Gastrocnemius medialis (tissue), 4 donors: ENCODE measurements around the gene PRKN. TPM values are rescaled to one million over a fixed set of nuclear protein-coding genes. Genes with fewer than 3 reads are reported as not detected.

Experiments
- ATAC-seq, 2 donors: fragments of 150-250 bp; one replicate each; pipeline ENCODE4 v1.9.1; 2016
- DNase-seq, 2 donors: peaks; one replicate each; pipeline ENCODE4 v3.0.0-alpha.2; 2019
- H3K27ac ChIP-seq, 4 donors: fragments of 200-600 bp; sonication (generic); 1 replicate in 1 of 4; 2 replicates in 3 of 4; pipeline ENCODE4 v1.5.1; 2016 to 2018; ENCODE audit warnings: mild to moderate bottlenecking in 2 of 4, moderate library complexity in 1 of 4
- H3K27me3 ChIP-seq, 3 donors: fragments of 200-600 bp; sonication (generic) in 2 of 3; 1 replicate in 1 of 3; 2 replicates in 2 of 3; pipeline versions ENCODE4 v1.5.1 to v1.6.0; 2016 to 2019; ENCODE audit warnings: mild to moderate bottlenecking in 1 of 3, moderate library complexity in 1 of 3
- H3K36me3 ChIP-seq, 2 donors: fragments of 200-600 bp; sonication (generic) in 1 of 2; one replicate each; pipeline ENCODE4 v1.5.1; 2017 to 2018
- H3K4me1 ChIP-seq, 2 donors: fragments of 200-600 bp; sonication (generic) in 1 of 2; one replicate each; pipeline ENCODE4 v1.5.1; 2016 to 2017; ENCODE audit warnings: mild to moderate bottlenecking in 2 of 2
- H3K4me3 ChIP-seq, 4 donors: fragments of 200-600 bp; sonication (generic) in 3 of 4; 1 replicate in 1 of 4; 2 replicates in 3 of 4; pipeline ENCODE4 v1.5.1; 2016 to 2019; ENCODE audit warnings: mild to moderate bottlenecking in 2 of 4
- H3K9me3 ChIP-seq, 3 donors: fragments of 200-600 bp; sonication (generic) in 2 of 3; 1 replicate in 1 of 3; 2 replicates in 2 of 3; pipeline ENCODE4 v1.5.1; 2016 to 2019
- CTCF ChIP-seq, 5 experiments: fragments of 450-650 bp in 3 of 5; fragments of 200-600 bp in 2 of 5; sonication (generic) in 2 of 5; IDR thresholded peaks in 4 of 5; conservative IDR thresholded peaks in 1 of 5; 1 replicate in 4 of 5; 2 replicates in 1 of 5; pipeline ENCODE4 v1.5.1; 2016 to 2019; ENCODE audit warnings: antibody characterized with exemption in 5 of 5, mild to moderate bottlenecking in 3 of 5, moderate library complexity in 3 of 5
- POLR2A ChIP-seq, 2 donors: fragments of 450-650 bp; IDR thresholded peaks; one replicate each; pipeline ENCODE4 v1.6.1; 2017; ENCODE audit warnings: antibody characterized with exemption in 2 of 2, mild to moderate bottlenecking in 2 of 2, moderate library complexity in 2 of 2
- in situ Hi-C, 4 donors: fragments of 200-750 bp; cut with MboI; loops; one replicate each; pipeline versions ENCODE4 v1.15.0 to v1.8.0; 2017; ENCODE audit warnings: low sequenced_read_pairs in 4 of 4
- intact Hi-C: fragments of 100-400 bp; cut with DNase I; formaldehyde crosslinking; loops from one replicate; pipeline ENCODE4 v1.15.1; 2023; ENCODE audit warnings: low total_unique reads
- total RNA-seq, 4 donors: library from RNA; depleted of rRNA; stranded (reverse); fragments of >200 nt; gene quantifications; one replicate each; pipeline versions ENCODE4 v1.1.0 to v1.2.3, GENCODE V29; 2016

PRKN gene
- total RNA-seq, 4 donors from 2014 or later = 8.4 to 21.6 (median 13.7) TPM

- intact Hi-C loops = no loop called here
- in situ Hi-C loops = no loop called here
- Histone ChIP-seq H3K36me3 (no peaks in the 10 kb centered on the region), H3K4me3 (no peak overlapping the region), H3K27me3 (no peaks in the 10 kb centered on the region), H3K4me1 (no peaks in the 10 kb centered on the region), H3K27ac (no peak overlapping the region), H3K9me3 (no peaks in the 10 kb centered on the region)
- no peak for TF ChIP-seq CTCF (IDR thresholded peaks at IDR 0.05 in 4 of 5, conservative IDR thresholded peaks at IDR 0.05 in 1 of 5)
- TF ChIP-seq POLR2A (IDR thresholded peaks at IDR 0.05) = no peak
- no peak for DNase-seq
- ATAC-seq = no peak
These were observed 43.4 kb upstream of the PRKN start for GRCh38 chr6:162770955-162771354.

GRCh38 chr6:162770136-162770535 lies 42.6 kb upstream of the PRKN start:
- in situ Hi-C loops (no loop called here), intact Hi-C loops (no loop called here)
- Histone ChIP-seq H3K27ac (no peak overlapping the region), H3K4me3 (no peak overlapping the region), H3K27me3 (no peaks in the 10 kb centered on the region), H3K4me1 (no peaks in the 10 kb centered on the region), H3K9me3 (no peaks in the 10 kb centered on the region), H3K36me3 (no peaks in the 10 kb centered on the region)
- TF ChIP-seq POLR2A (IDR thresholded peaks at IDR 0.05) (no peak), CTCF (IDR thresholded peaks at IDR 0.05 in 4 of 5, conservative IDR thresholded peaks at IDR 0.05 in 1 of 5) (no peak)
- DNase-seq = no peak
- no peak for ATAC-seq

GRCh38 chr6:162753775-162754174 lies 26.2 kb upstream of the PRKN start:
- H3K4me3 ChIP-seq = no peak overlapping the region
- no peak overlapping the region for H3K27ac ChIP-seq
- in situ Hi-C loops = no loop called here
- TF ChIP-seq CTCF (IDR thresholded peaks at IDR 0.05 in 4 of 5, conservative IDR thresholded peaks at IDR 0.05 in 1 of 5) (no peak), POLR2A (IDR thresholded peaks at IDR 0.05) (no peak)
- intact Hi-C loops = no loop called here
- ATAC-seq = no peak
- no peaks in the 10 kb centered on the region for H3K27me3 ChIP-seq
- H3K9me3 ChIP-seq = no peaks in the 10 kb centered on the region
- H3K36me3 ChIP-seq = no peaks in the 10 kb centered on the region
- DNase-seq = no peak
- H3K4me1 ChIP-seq = no peaks in the 10 kb centered on the region

GRCh38 chr6:162751211-162751859 lies 23.8 kb upstream of the PRKN start:
- intact Hi-C loops (no loop called here), in situ Hi-C loops (no loop called here)
- Histone ChIP-seq H3K4me3 (no peak overlapping the region), H3K27ac (no peak overlapping the region), H3K36me3 (no peaks in the 10 kb centered on the region), H3K27me3 (no peaks in the 10 kb centered on the region), H3K4me1 (no peaks in the 10 kb centered on the region), H3K9me3 (no peaks in the 10 kb centered on the region)
- ATAC-seq (no peak), DNase-seq (no peak)
- no peak for TF ChIP-seq POLR2A (IDR thresholded peaks at IDR 0.05)
- no peak for TF ChIP-seq CTCF (IDR thresholded peaks at IDR 0.05 in 4 of 5, conservative IDR thresholded peaks at IDR 0.05 in 1 of 5)

GRCh38 chr6:162750776-162751175 lies 23.2 kb upstream of the PRKN start:
- intact Hi-C loops = no loop called here
- Histone ChIP-seq H3K9me3 (no peaks in the 10 kb centered on the region), H3K27me3 (no peaks in the 10 kb centered on the region), H3K4me3 (no peak overlapping the region), H3K27ac (no peak overlapping the region), H3K36me3 (no peaks in the 10 kb centered on the region), H3K4me1 (no peaks in the 10 kb centered on the region)
- DNase-seq = no peak
- no peak for ATAC-seq
- in situ Hi-C loops = no loop called here
- no peak for TF ChIP-seq POLR2A (IDR thresholded peaks at IDR 0.05)
- no peak for TF ChIP-seq CTCF (IDR thresholded peaks at IDR 0.05 in 4 of 5, conservative IDR thresholded peaks at IDR 0.05 in 1 of 5)
